Activated B cell treated with CpG ODN at 0.5 μM for 24 hours (primary cell): Measurements from ENCODE around the gene RAP1GDS1. TPM values are rescaled to one million over a fixed set of nuclear protein-coding genes. Genes with fewer than 3 reads are reported as not detected.

Experiments used
- ATAC-seq: fragments of 200-7000 bp; cut with Tn5 transposase; one replicate; pipeline ENCODE4 v1.10.0; 2021; ENCODE audit warnings: low read depth, mild to moderate bottlenecking, moderate library complexity
- CTCF ChIA-PET: fragments of 350-600 bp; sonication (Branson Sonifier 250); formaldehyde crosslinking; loops from one replicate; lab custom pipeline; 2021; ENCODE audit warnings: antibody characterized with exemption; lab: Charles Lee
- POLR2A ChIA-PET: fragments of 350-600 bp; sonication (Branson Sonifier 250); formaldehyde crosslinking; loops from one replicate; lab custom pipeline; 2021; ENCODE audit warnings: antibody characterized with exemption; lab: Charles Lee
- DNase-seq: peaks from one replicate; pipeline ENCODE4 v3.0.0; 2022
- H3K27ac Mint-ChIP-seq: one replicate; pipeline ENCODE4 v1.8.0; 2020; ENCODE audit warnings: mixed read lengths
- H3K27me3 Mint-ChIP-seq: one replicate; pipeline ENCODE4 v1.8.0; 2021; ENCODE audit warnings: mixed read lengths
- H3K36me3 Mint-ChIP-seq: one replicate; pipeline ENCODE4 v1.8.0; 2021; ENCODE audit warnings: low read depth, mixed read lengths
- H3K4me1 Mint-ChIP-seq: one replicate; pipeline ENCODE4 v1.8.0; 2021; ENCODE audit warnings: mixed read lengths
- H3K4me3 Mint-ChIP-seq: one replicate; pipeline ENCODE4 v1.8.0; 2020; ENCODE audit warnings: mild to moderate bottlenecking, mixed read lengths
- H3K9me3 Mint-ChIP-seq: one replicate; pipeline ENCODE4 v1.8.0; 2020; ENCODE audit warnings: mixed read lengths
- intact Hi-C: fragments of 100-400 bp; cut with micrococcal nuclease; formaldehyde crosslinking; loops from one replicate; pipeline ENCODE4 v1.15.1; 2024
- total RNA-seq: library from RNA; stranded (reverse); gene quantifications from 2 replicates; pipeline ENCODE4 v1.2.3, GENCODE V29; 2022
- TF ChIP-seq, protein P1 (sequence below): fragments of 200-600 bp; IDR thresholded peaks from one replicate; pipeline ENCODE4 v1.8.0; 2022; ENCODE audit warnings: antibody characterized with exemption, mild to moderate bottlenecking

The RAP1GDS1 gene
- total RNA-seq, 1 donor from 2014 or later, result 54.6 TPM

DNA sequence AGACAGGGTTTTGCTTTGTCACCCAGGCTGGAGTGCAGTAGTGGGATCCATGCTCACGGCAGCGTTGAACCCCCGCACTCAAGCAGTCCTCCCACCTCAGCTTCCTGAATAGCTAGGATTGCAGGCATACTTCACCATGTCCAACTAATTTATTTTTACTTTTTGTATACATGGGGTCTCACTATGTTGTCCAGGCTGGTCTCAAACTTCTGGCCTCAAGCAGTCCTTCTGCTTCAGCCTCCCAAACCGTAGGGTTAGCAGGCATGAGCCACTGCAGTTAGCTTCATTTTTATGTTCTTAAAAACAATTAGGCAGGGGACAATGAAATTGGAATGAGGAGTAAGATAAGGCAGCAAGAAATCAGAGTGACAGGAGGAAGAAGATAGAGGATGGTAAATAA, 50.5 kb downstream of the RAP1GDS1 start:
- Mint-ChIP-seq H3K4me1 (no peaks in the 10 kb centered on the region), H3K36me3 (peaks cover 5% of the 10 kb centered on the region), H3K27me3 (no peaks in the 10 kb centered on the region), H3K4me3 (no peak overlapping the region), H3K9me3 (no peaks in the 10 kb centered on the region), H3K27ac (no peak overlapping the region)
- intact Hi-C loops, result no loop called here
- DNase-seq (no peak), ATAC-seq (no peak)
- ChIA-PET CTCF (no interaction called here), POLR2A (no interaction called here)
- TF ChIP-seq, protein P1, sequence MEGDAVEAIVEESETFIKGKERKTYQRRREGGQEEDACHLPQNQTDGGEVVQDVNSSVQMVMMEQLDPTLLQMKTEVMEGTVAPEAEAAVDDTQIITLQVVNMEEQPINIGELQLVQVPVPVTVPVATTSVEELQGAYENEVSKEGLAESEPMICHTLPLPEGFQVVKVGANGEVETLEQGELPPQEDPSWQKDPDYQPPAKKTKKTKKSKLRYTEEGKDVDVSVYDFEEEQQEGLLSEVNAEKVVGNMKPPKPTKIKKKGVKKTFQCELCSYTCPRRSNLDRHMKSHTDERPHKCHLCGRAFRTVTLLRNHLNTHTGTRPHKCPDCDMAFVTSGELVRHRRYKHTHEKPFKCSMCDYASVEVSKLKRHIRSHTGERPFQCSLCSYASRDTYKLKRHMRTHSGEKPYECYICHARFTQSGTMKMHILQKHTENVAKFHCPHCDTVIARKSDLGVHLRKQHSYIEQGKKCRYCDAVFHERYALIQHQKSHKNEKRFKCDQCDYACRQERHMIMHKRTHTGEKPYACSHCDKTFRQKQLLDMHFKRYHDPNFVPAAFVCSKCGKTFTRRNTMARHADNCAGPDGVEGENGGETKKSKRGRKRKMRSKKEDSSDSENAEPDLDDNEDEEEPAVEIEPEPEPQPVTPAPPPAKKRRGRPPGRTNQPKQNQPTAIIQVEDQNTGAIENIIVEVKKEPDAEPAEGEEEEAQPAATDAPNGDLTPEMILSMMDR, result no peak

DNA sequence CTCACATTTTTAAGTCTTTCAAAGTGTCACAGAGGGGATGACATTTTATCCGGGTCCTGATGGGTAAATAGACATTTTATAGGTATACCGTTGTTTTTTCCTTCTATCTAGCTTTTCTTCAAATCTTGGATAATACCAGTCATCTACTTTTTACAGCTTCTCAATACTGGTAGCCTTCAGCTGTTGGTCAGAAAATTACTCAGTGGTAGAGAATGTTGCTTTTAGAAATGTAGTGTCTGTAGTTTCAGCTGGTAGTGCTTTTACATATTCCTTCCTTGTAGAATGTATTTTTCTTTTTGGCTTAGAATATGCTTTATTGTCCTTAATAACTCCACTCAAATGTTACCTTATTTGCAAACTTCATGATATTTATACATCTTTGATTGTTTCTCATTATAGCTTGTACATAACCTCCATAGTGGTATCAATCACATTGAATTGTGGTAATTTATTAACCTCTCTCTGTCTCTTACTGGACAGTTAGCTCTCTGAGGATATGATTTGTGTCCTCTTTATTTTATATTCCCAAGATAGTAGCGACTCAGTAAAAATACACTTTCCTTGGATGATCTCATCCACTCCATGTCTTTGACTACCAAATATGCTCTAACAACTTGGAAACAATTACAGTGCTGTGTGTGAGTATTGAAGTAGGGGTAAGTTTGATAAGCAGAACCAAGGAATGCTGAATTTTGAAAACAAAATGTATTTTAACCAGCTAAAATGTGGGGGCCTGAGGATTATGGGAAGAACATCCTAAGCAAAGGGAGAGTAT, 53.8 kb downstream of the RAP1GDS1 start:
- CTCF ChIA-PET, result no interaction called here
- intact Hi-C loops, result no loop called here
- no peaks in the 10 kb centered on the region for H3K27me3 Mint-ChIP-seq
- ATAC-seq (no peak), DNase-seq (no peak)
- POLR2A ChIA-PET, result interaction anchor here (0.6 to 1.7 kb wide), 3 partner anchors 17 to 1533 kb away, joined by 3 to 7 read pairs (median 4); no protein-coding TSS in a partner anchor
- TF ChIP-seq, protein P1, result no peak
- no peak overlapping the region for H3K27ac Mint-ChIP-seq
- peaks cover 17% of the 10 kb centered on the region for H3K36me3 Mint-ChIP-seq
- H3K4me1 Mint-ChIP-seq, result no peaks in the 10 kb centered on the region
- H3K9me3 Mint-ChIP-seq, result peaks cover 3% of the 10 kb centered on the region
- no peak overlapping the region for H3K4me3 Mint-ChIP-seq

DNA sequence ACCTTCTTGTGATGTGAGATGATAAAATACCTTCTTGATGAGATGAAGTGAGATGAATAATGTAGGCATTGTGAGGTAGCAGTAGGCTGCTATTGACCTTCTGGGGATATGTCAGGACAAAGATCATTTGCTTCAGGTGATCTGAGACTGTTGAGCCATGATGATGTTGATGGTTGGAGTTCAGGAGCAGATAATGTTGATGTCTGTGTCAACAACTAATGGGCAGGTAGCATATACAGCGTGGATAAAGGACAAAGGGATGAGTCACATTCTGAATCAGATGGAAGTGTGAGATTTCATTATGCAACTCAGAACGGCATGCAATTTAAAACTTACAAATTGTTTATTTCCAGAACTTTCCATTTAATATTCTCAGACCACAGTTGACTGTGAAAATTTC, 57.3 kb downstream of the RAP1GDS1 start:
- H3K4me1 Mint-ChIP-seq, result no peaks in the 10 kb centered on the region
- TF ChIP-seq, protein P1, result no peak
- H3K27me3 Mint-ChIP-seq, result no peaks in the 10 kb centered on the region
- CTCF ChIA-PET, result no interaction called here
- POLR2A ChIA-PET, result no interaction called here
- intact Hi-C loops, result no loop called here
- no peak overlapping the region for H3K4me3 Mint-ChIP-seq
- H3K27ac Mint-ChIP-seq, result no peak overlapping the region
- H3K36me3 Mint-ChIP-seq, result peaks cover 20% of the 10 kb centered on the region
- no peak for DNase-seq
- H3K9me3 Mint-ChIP-seq, result peaks cover 6% of the 10 kb centered on the region
- ATAC-seq, result no peak

DNA sequence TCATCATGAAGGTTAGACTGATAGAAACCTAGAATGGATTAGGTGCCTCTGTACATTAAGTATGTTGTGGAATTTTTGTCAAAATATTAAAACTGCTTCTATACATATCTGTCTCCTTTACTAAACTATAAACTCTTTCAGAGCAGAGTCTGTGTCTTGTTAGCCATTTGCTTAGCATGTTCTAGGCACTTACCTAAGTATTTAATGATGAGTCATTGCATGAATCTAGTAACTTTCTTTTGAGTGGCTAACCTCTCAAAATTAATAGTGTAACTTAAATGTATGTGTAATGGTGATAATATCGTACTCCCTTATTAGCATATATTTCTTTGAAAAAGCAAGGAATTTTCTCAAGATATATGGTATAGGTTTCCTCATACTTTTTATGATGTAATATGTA, 57.8 kb downstream of the RAP1GDS1 start:
- no peak overlapping the region for H3K27ac Mint-ChIP-seq
- POLR2A ChIA-PET, result no interaction called here
- TF ChIP-seq, protein P1, result no peak
- no peaks in the 10 kb centered on the region for H3K4me1 Mint-ChIP-seq
- no peak for DNase-seq
- ATAC-seq, result no peak
- CTCF ChIA-PET, result no interaction called here
- no peaks in the 10 kb centered on the region for H3K27me3 Mint-ChIP-seq
- H3K36me3 Mint-ChIP-seq, result peaks cover 15% of the 10 kb centered on the region
- H3K9me3 Mint-ChIP-seq, result peaks cover 6% of the 10 kb centered on the region
- intact Hi-C loops, result no loop called here
- no peak overlapping the region for H3K4me3 Mint-ChIP-seq

DNA sequence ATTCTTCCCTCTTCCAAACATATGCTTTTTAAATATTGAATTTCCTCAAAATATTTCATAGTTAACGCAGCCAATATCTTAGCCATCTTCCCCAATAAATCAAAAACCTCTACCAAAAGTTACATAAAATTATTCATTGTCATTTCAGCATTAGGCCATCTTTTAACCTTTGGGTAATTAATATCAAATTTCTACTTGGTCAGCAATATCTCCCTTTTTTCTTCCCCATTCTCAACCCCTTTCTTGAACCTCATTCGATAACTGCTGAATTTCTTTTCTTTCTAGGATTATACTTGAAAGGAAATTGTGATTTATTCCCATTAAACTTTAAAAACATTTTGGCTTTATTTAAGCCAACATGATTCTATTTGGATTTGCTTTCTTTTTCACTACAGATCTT, 65.0 kb downstream of the RAP1GDS1 start:
- intact Hi-C loops, result no loop called here
- CTCF ChIA-PET, result no interaction called here
- peaks cover 25% of the 10 kb centered on the region for H3K36me3 Mint-ChIP-seq

More for the DNA sequence above, 65.0 kb downstream of the RAP1GDS1 start:
- TF ChIP-seq, protein P1, result no peak
- H3K4me3 Mint-ChIP-seq, result no peak overlapping the region
- no peaks in the 10 kb centered on the region for H3K27me3 Mint-ChIP-seq
- H3K27ac Mint-ChIP-seq, result no peak overlapping the region
- POLR2A ChIA-PET, result no interaction called here
- no peak for DNase-seq
- peaks cover 4% of the 10 kb centered on the region for H3K9me3 Mint-ChIP-seq
- no peaks in the 10 kb centered on the region for H3K4me1 Mint-ChIP-seq
- no peak for ATAC-seq
